ENCODE results near the gene SOS1.

GRCh38 chr2:39033980-39034379 is 86.9 kb downstream of the SOS1 start:
- TF ChIP-seq CTCF (IDR thresholded peaks at IDR 0.05) (no peak), SIN3A (IDR thresholded peaks at IDR 0.05; ENCODE audit: borderline replicate concordance, insufficient read depth, low read depth, low read length) (no peak), TCF7L2 (IDR thresholded peaks at IDR 0.05; ENCODE audit: low read depth, low read length) (no peak), POLR2AphosphoS5 (IDR thresholded peaks at IDR 0.05; ENCODE audit: low read depth, low read length) (no peak), REST (IDR thresholded peaks at IDR 0.05; ENCODE audit: insufficient read depth in 1 of 2, low read depth in 2 of 2, low read length in 1 of 2) (no peak)

Data from Panc1 (cell line).